SK-N-SH (cell line): ENCODE measurements around the gene ZDBF2. TPM values are rescaled to one million over a fixed set of nuclear protein-coding genes. Genes with fewer than 3 reads are reported as not detected.

Source experiments
- CTCF ChIA-PET: fragments of 300-600, 350-600 bp; formaldehyde crosslinking; extraction: SDS; loops from one replicate; lab custom pipeline; 2021; lab: Yijun Ruan, JAX
- POLR2A ChIA-PET: fragments of 350-600 bp; sonication (Branson Sonifier 250); formaldehyde crosslinking; extraction: SDS; loops from one replicate; lab custom pipeline; 2020; ENCODE audit warnings: antibody characterized with exemption, inconsistent platforms; lab: Yijun Ruan, JAX
- DNase-seq: peaks from one replicate; pipeline ENCODE4 v3.0.0; 2012
- H2AFZ ChIP-seq: fragments of 200-600 bp; sonication (generic); 2 replicates; pipeline ENCODE4 v1.8.1; 2016; ENCODE audit warnings: antibody characterized with exemption, mild to moderate bottlenecking, low read depth
- H3F3A ChIP-seq: fragments of 200-600 bp; sonication (generic); replicated peaks from 2 replicates; pipeline ENCODE3; 2016; ENCODE audit warnings: antibody characterized with exemption, mild to moderate bottlenecking; ENCODE audit not compliant: insufficient read depth
- H3K27ac ChIP-seq, 2 experiments: fragments of 200-500 bp in 1 of 2; fragments of 200-600 bp in 1 of 2; sonication (Bioruptor generic) in 1 of 2; sonication (generic), shearing (Covaris generic) in 1 of 2; 2 replicates each; pipeline versions ENCODE4 v1.5.1 to v1.6.1; 2014 to 2016; ENCODE audit warnings: low read depth in 2 of 2, inconsistent platforms in 1 of 2, low read length in 1 of 2, mild to moderate bottlenecking in 1 of 2, mixed read lengths in 1 of 2
- H3K27me3 ChIP-seq: fragments of 200-600 bp; sonication (generic), shearing (Covaris generic); 2 replicates; pipeline ENCODE4 v1.6.1; 2016; ENCODE audit warnings: mixed run types; ENCODE audit not compliant: insufficient read depth
- H3K36me3 ChIP-seq, 2 experiments: fragments of 200-500 bp in 1 of 2; fragments of 200-600 bp in 1 of 2; sonication (Bioruptor generic) in 1 of 2; sonication (generic) in 1 of 2; replicated peaks in 1 of 2; 2 replicates each; pipeline versions ENCODE3 to v1.5.1; 2014 to 2016; ENCODE audit warnings: low read length in 1 of 2, mild to moderate bottlenecking in 1 of 2; ENCODE audit not compliant: insufficient read depth in 2 of 2, control insufficient read depth in 1 of 2
- H3K4me1 ChIP-seq, 2 experiments: fragments of 200-500 bp in 1 of 2; fragments of 200-600 bp in 1 of 2; sonication (Bioruptor generic) in 1 of 2; sonication (generic), shearing (Covaris generic) in 1 of 2; 2 replicates each; pipeline versions ENCODE4 v1.5.1 to v1.6.1; 2014 to 2016; ENCODE audit warnings: low read depth in 1 of 2, low read length in 1 of 2, mixed run types in 1 of 2; ENCODE audit not compliant: insufficient read depth in 2 of 2, control insufficient read depth in 1 of 2
- H3K4me2 ChIP-seq: fragments of 200-600 bp; sonication (generic), shearing (Covaris generic); 2 replicates; pipeline ENCODE4 v1.6.1; 2017; ENCODE audit warnings: mixed run types
- H3K4me3 ChIP-seq, 2 experiments: fragments of 200-500 bp in 1 of 2; fragments of 200-600 bp in 1 of 2; sonication (Bioruptor generic) in 1 of 2; sonication (generic), shearing (Covaris generic) in 1 of 2; 2 replicates each; pipeline versions ENCODE4 v1.5.1 to v1.8.1; 2014 to 2016; ENCODE audit warnings: low read depth in 2 of 2, inconsistent platforms in 1 of 2, low read length in 1 of 2, mild to moderate bottlenecking in 1 of 2, mixed read lengths in 1 of 2, moderate library complexity in 1 of 2
- H3K79me2 ChIP-seq: fragments of 200-600 bp; sonication (generic); 2 replicates; pipeline ENCODE4 v1.8.1; 2017; ENCODE audit warnings: mild to moderate bottlenecking; ENCODE audit not compliant: insufficient read depth
- H3K9ac ChIP-seq: fragments of 200-600 bp; sonication (generic); 2 replicates; pipeline ENCODE4 v1.6.1; 2017; ENCODE audit warnings: mixed run types
- H3K9me2 ChIP-seq: fragments of 200-600 bp; sonication (generic); 2 replicates; pipeline ENCODE4 v1.6.1; 2017; ENCODE audit warnings: mixed run types
- H3K9me3 ChIP-seq: fragments of 200-600 bp; sonication (generic); 2 replicates; pipeline ENCODE4 v1.6.1; 2017; ENCODE audit warnings: mixed run types, mild to moderate bottlenecking, moderate library complexity
- H4K20me1 ChIP-seq: fragments of 200-600 bp; sonication (generic); 2 replicates; pipeline ENCODE4 v1.6.1; 2017; ENCODE audit warnings: mild to moderate bottlenecking, mixed run types; ENCODE audit not compliant: insufficient read depth
- CHD2 ChIP-seq: fragments of 150-350 bp; IDR thresholded peaks from 2 replicates; pipeline ENCODE4 v1.6.1; 2018; ENCODE audit warnings: low read length; ENCODE audit not compliant: partially characterized antibody
- CTCF ChIP-seq: fragments of 200-600 bp; sonication (generic); IDR thresholded peaks from 2 replicates; pipeline ENCODE4 v1.6.1; 2017; ENCODE audit warnings: antibody characterized with exemption, mild to moderate bottlenecking, moderate library complexity
- ELF1 ChIP-seq: IDR thresholded peaks from 2 replicates; pipeline ENCODE4 v1.4.0; 2012
- EP300 ChIP-seq, 2 experiments: IDR thresholded peaks; 2 replicates each; pipeline versions ENCODE4 v1.4.0 to v1.6.1; 2012; ENCODE audit warnings: borderline replicate concordance in 1 of 2, low read depth in 1 of 2, low read length in 1 of 2
- EZH2phosphoT487 ChIP-seq: fragments of 200-600 bp; sonication (generic); IDR thresholded peaks from 2 replicates; pipeline ENCODE4 v1.6.1; 2017; ENCODE audit warnings: low read depth, mixed run types, mild to moderate bottlenecking, antibody characterized with exemption, moderate library complexity, borderline replicate concordance
- FOSL2 ChIP-seq: IDR thresholded peaks from 2 replicates; pipeline ENCODE4 v1.4.0; 2012; ENCODE audit warnings: low read depth, mild to moderate bottlenecking, moderate library complexity, borderline replicate concordance
- FOXJ3 ChIP-seq: sonication (generic); formaldehyde crosslinking; IDR thresholded peaks from 2 replicates; pipeline ENCODE4 v1.5.1; 2020; ENCODE audit warnings: mild to moderate bottlenecking, missing genetic modification reagents
- FOXM1 ChIP-seq: IDR thresholded peaks from 2 replicates; pipeline ENCODE4 v1.4.0; 2012; ENCODE audit warnings: low read depth, mild to moderate bottlenecking
- GABPA ChIP-seq: IDR thresholded peaks from 2 replicates; pipeline ENCODE4 v1.4.0; 2012; ENCODE audit warnings: low read depth, mild to moderate bottlenecking
- GATA2 ChIP-seq: sonication (generic); formaldehyde crosslinking; IDR thresholded peaks from 2 replicates; pipeline ENCODE4 v1.5.0; 2020; ENCODE audit warnings: mild to moderate bottlenecking, missing genetic modification reagents
- IRF3 ChIP-seq: fragments of 150-350 bp; IDR thresholded peaks from 2 replicates; pipeline ENCODE4 v1.6.1; 2016; ENCODE audit warnings: mild to moderate bottlenecking, low read depth, low read length
- JUND ChIP-seq: IDR thresholded peaks from 2 replicates; pipeline ENCODE4 v1.4.0; 2012
- MEF2A ChIP-seq: IDR thresholded peaks from 2 replicates; pipeline ENCODE4 v1.4.0; 2012; ENCODE audit warnings: low read depth, borderline replicate concordance
- MXI1 ChIP-seq: IDR thresholded peaks from 2 replicates; pipeline ENCODE4 v1.6.1; 2012; ENCODE audit warnings: mild to moderate bottlenecking, low read depth, low read length, improper control_type of control experiment
- NRF1 ChIP-seq: IDR thresholded peaks from 2 replicates; pipeline ENCODE4 v1.6.1; 2012; ENCODE audit warnings: low read depth, mild to moderate bottlenecking, low read length
- POLR2AphosphoS5 ChIP-seq: IDR thresholded peaks from 2 replicates; pipeline ENCODE4 v1.6.1; 2012; ENCODE audit warnings: low read depth, low read length
- RAD21 ChIP-seq: IDR thresholded peaks from 2 replicates; pipeline ENCODE4 v1.6.1; 2012; ENCODE audit warnings: mild to moderate bottlenecking, low read length
- RCOR1 ChIP-seq: fragments of 150-350 bp; IDR thresholded peaks from 2 replicates; pipeline ENCODE4 v1.6.1; 2017; ENCODE audit warnings: antibody characterized with exemption, low read length
- SMC3 ChIP-seq: IDR thresholded peaks from 2 replicates; pipeline ENCODE4 v1.6.1; 2012; ENCODE audit warnings: low read depth, low read length, improper control_type of control experiment
- TAF1 ChIP-seq: IDR thresholded peaks from 2 replicates; pipeline ENCODE4 v1.6.1; 2012; ENCODE audit warnings: low read depth, mild to moderate bottlenecking, low read length, moderate library complexity, borderline replicate concordance
- TCF12 ChIP-seq: IDR thresholded peaks from 2 replicates; pipeline ENCODE4 v1.4.0; 2012
- USF1 ChIP-seq: IDR thresholded peaks from 2 replicates; pipeline ENCODE4 v1.4.0; 2012; ENCODE audit warnings: low read depth, borderline replicate concordance
- USF2 ChIP-seq: fragments of 150-350 bp; IDR thresholded peaks from 2 replicates; pipeline ENCODE4 v1.6.1; 2017; ENCODE audit warnings: antibody characterized with exemption, low read length, low read depth, borderline replicate concordance
- WGBS: methylation state at CpG from one replicate; pipeline ENCODE4 v1.1.6; 2017; ENCODE audit warnings: low lambda C conversion rate; 5-methylcytosine and 5-hydroxymethylcytosine counted together
- polyA plus RNA-seq, 3 experiments: library from polyadenylated mRNA; depleted of rRNA; stranded (reverse); fragments of >200 nt; gene quantifications; 2 replicates each; pipeline ENCODE4 v1.2.3, GENCODE V29; 2012

Gene ZDBF2
- polyA plus RNA-seq, 1 of the 3 experiments (the other 2 are of a cell fraction): 1.4 TPM

GRCh38 chr2:206337956-206338355 lies 63.5 kb downstream of the ZDBF2 start:
- Histone ChIP-seq H3F3A (no peaks in the 10 kb centered on the region), H4K20me1 (no peaks in the 10 kb centered on the region), H3K27me3 (no peaks in the 10 kb centered on the region), H3K4me3 (no peak overlapping the region), H3K9ac (no peak overlapping the region), H3K79me2 (no peaks in the 10 kb centered on the region), H3K27ac (no peak overlapping the region), H2AFZ (no peak overlapping the region), H3K9me3 (no peaks in the 10 kb centered on the region), H3K9me2 (no peaks in the 10 kb centered on the region), H3K36me3 (no peaks in the 10 kb centered on the region), H3K4me2 (no peak overlapping the region), H3K4me1 (no peaks in the 10 kb centered on the region)
- ChIA-PET POLR2A (no interaction called here), CTCF (no interaction called here)
- no peak for DNase-seq
- no peak for TF ChIP-seq EP300 (IDR thresholded peaks at IDR 0.05; ENCODE audit: borderline replicate concordance in 1 of 2, low read depth in 1 of 2, low read length in 1 of 2)
- TF ChIP-seq RAD21: no peak
- no peak for TF ChIP-seq TAF1
- no peak for TF ChIP-seq MXI1
- TF ChIP-seq CHD2: no peak
- no peak for TF ChIP-seq JUND
- no peak for TF ChIP-seq RCOR1
- TF ChIP-seq IRF3: no peak
- no peak for TF ChIP-seq NRF1
- no peak for TF ChIP-seq GATA2 (CRISPR knock-in tag)
- no peak for TF ChIP-seq EZH2phosphoT487
- TF ChIP-seq ELF1: no peak
- no peak for TF ChIP-seq MEF2A
- TF ChIP-seq FOXM1: no peak
- TF ChIP-seq USF2: no peak
- WGBS: 25% methylated on average over 1 of the region's 1 CpG

- WGBS: 32% methylated on average over 4 of the region's 4 CpGs
Observed at GRCh38 chr2:206341396-206341795, 66.9 kb downstream of the ZDBF2 start.

More at GRCh38 chr2:206341396-206341795, 66.9 kb downstream of the ZDBF2 start:
- H3F3A ChIP-seq: no peaks in the 10 kb centered on the region
- H3K4me2 ChIP-seq: no peak overlapping the region
- CTCF ChIA-PET: no interaction called here
- H3K9ac ChIP-seq: no peak overlapping the region
- H3K27ac ChIP-seq: no peak overlapping the region
- no peaks in the 10 kb centered on the region for H3K9me2 ChIP-seq
- no peaks in the 10 kb centered on the region for H3K36me3 ChIP-seq
- no peaks in the 10 kb centered on the region for H3K9me3 ChIP-seq
- H3K4me1 ChIP-seq: no peaks in the 10 kb centered on the region
- POLR2A ChIA-PET: no interaction called here
- TF ChIP-seq CHD2: no peak
- no peak for TF ChIP-seq FOXJ3
- no peak for TF ChIP-seq EZH2phosphoT487
- TF ChIP-seq GABPA: no peak
- no peak for TF ChIP-seq CTCF
- no peak for TF ChIP-seq IRF3
- no peak for TF ChIP-seq TCF12
- TF ChIP-seq TAF1: no peak
- TF ChIP-seq RCOR1: no peak
- TF ChIP-seq FOSL2: no peak
- no peak for TF ChIP-seq USF1
- no peak for TF ChIP-seq SMC3
- TF ChIP-seq POLR2AphosphoS5: no peak
- no peak for DNase-seq
- H2AFZ ChIP-seq: no peak overlapping the region
- no peak overlapping the region for H3K4me3 ChIP-seq
- no peaks in the 10 kb centered on the region for H4K20me1 ChIP-seq
- no peaks in the 10 kb centered on the region for H3K79me2 ChIP-seq
- no peaks in the 10 kb centered on the region; the same call in 1 of the 2 replicates for H3K27me3 ChIP-seq
